Transverse colon (tissue), 4 donors: ENCODE measurements around the gene CHRDL1. TPM values are rescaled to one million over a fixed set of nuclear protein-coding genes. Genes with fewer than 3 reads are reported as not detected.

Experiments
- DNase-seq: peaks from one replicate; pipeline ENCODE4 v3.0.0-alpha.2; 2019
- H3K27ac ChIP-seq, 4 donors: fragments of 200-600 bp; sonication (generic); 2 replicates each; pipeline ENCODE4 v1.5.1; 2016 to 2018; ENCODE audit warnings: inconsistent platforms in 4 of 4
- H3K27me3 ChIP-seq: fragments of 200-600 bp; sonication (generic); 2 replicates; pipeline ENCODE4 v1.5.1; 2017; ENCODE audit warnings: inconsistent platforms
- H3K36me3 ChIP-seq, 4 donors: fragments of 200-600 bp; sonication (generic); 2 replicates each; pipeline ENCODE4 v1.5.1; 2017 to 2019; ENCODE audit warnings: inconsistent platforms in 4 of 4
- H3K4me1 ChIP-seq, 4 donors: fragments of 200-600 bp; sonication (generic); 2 replicates each; pipeline ENCODE4 v1.5.1; 2017 to 2020; ENCODE audit warnings: inconsistent platforms in 4 of 4
- H3K4me3 ChIP-seq, 4 donors: fragments of 200-600 bp; sonication (generic); 1 replicate in 1 of 4; 2 replicates in 3 of 4; pipeline versions ENCODE4 v1.5.1 to v1.6.1; 2017 to 2019; ENCODE audit warnings: inconsistent platforms in 4 of 4
- H3K9me3 ChIP-seq, 2 donors: fragments of 200-600 bp; sonication (generic); 2 replicates each; pipeline ENCODE4 v1.5.1; 2017 to 2019; ENCODE audit warnings: inconsistent platforms in 2 of 2
- EP300 ChIP-seq: sonication (generic); formaldehyde crosslinking; IDR thresholded peaks from one replicate; pipeline ENCODE4 v1.6.1; 2017; ENCODE audit warnings: antibody characterized with exemption, low read depth
- POLR2A ChIP-seq: fragments of 450-650 bp; IDR thresholded peaks from one replicate; pipeline ENCODE4 v1.6.1; 2016; ENCODE audit warnings: antibody characterized with exemption, mild to moderate bottlenecking, moderate library complexity
- POLR2AphosphoS5 ChIP-seq, 3 donors: sonication (generic); formaldehyde crosslinking; IDR thresholded peaks; one replicate each; pipeline ENCODE4 v1.6.1; 2016; ENCODE audit warnings: antibody characterized with exemption in 3 of 3
- WGBS, 2 donors: methylation state at CpG; one replicate each; pipeline ENCODE4 v1.1.5; 2018; ENCODE audit warnings: low coverage in 1 of 2; 5-methylcytosine and 5-hydroxymethylcytosine counted together
- in situ Hi-C, 4 donors: fragments of 200-750 bp; cut with MboI; loops; one replicate each; pipeline versions ENCODE4 v1.15.0 to v1.15.1; 2017; ENCODE audit warnings: low sequenced_read_pairs in 3 of 4, low pct_ligation_motif_present in 1 of 4, low pct_unique_long_range_greater_than_20kb in 1 of 4
- intact Hi-C: fragments of 100-400 bp; cut with DNase I; formaldehyde crosslinking; loops from one replicate; pipeline ENCODE4 v1.15.1; 2023; ENCODE audit warnings: low total_unique reads
- total RNA-seq, 4 donors: library from RNA; depleted of rRNA; stranded (reverse); fragments of >200 nt; gene quantifications; one replicate each; pipeline ENCODE4 v1.1.0, GENCODE V29; 2016
- TF ChIP-seq, protein P1 (sequence below), 5 experiments: fragments of 200-600 bp in 3 of 5; fragments of 450-650 bp in 2 of 5; sonication (generic) in 3 of 5; IDR thresholded peaks; 1 replicate in 2 of 5; 2 replicates in 3 of 5; pipeline ENCODE4 v1.5.1; 2016 to 2017; ENCODE audit warnings: antibody characterized with exemption in 5 of 5, inconsistent platforms in 3 of 5, mild to moderate bottlenecking in 2 of 5, moderate library complexity in 1 of 5

Gene CHRDL1
- total RNA-seq, 4 donors from 2014 or later = 13.5 to 46.4 (median 16.5) TPM

DNA sequence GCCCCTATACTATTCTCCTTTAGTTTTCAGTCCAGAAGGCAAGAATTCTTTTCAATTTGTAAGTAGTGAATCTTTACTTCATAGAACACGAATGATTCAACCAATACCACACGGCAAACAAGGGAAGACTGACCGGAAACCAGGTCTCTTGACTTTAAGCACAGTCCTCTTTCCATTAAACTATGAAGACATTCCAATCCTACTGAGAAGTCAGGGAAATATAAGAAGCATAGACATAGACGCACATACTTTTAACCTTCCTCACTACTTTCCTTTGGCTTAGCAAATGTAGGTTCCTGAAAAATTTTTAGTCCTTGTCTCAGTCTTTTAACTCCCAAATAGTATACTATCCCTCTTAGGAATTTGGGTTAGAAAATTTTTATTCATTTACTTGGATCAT, 9.1 kb downstream of the CHRDL1 start:
- H3K36me3 ChIP-seq = no peaks in the 10 kb centered on the region
- no peak overlapping the region for H3K27ac ChIP-seq
- WGBS, 2 donors = 76 to 83% methylated on average over 4 of the region's 4 CpGs
- H3K9me3 ChIP-seq = no peaks in the 10 kb centered on the region
- H3K4me3 ChIP-seq = no peak overlapping the region
- H3K27me3 ChIP-seq = no peaks in the 10 kb centered on the region
- in situ Hi-C loops = loop anchor here in 1 of 4 donors (25.0 kb wide), 1 partner anchor 99 kb away; no protein-coding TSS in a partner anchor
- no peak for DNase-seq
- intact Hi-C loops = no loop called here
- H3K4me1 ChIP-seq = no peaks in the 10 kb centered on the region
- TF ChIP-seq, protein P1, sequence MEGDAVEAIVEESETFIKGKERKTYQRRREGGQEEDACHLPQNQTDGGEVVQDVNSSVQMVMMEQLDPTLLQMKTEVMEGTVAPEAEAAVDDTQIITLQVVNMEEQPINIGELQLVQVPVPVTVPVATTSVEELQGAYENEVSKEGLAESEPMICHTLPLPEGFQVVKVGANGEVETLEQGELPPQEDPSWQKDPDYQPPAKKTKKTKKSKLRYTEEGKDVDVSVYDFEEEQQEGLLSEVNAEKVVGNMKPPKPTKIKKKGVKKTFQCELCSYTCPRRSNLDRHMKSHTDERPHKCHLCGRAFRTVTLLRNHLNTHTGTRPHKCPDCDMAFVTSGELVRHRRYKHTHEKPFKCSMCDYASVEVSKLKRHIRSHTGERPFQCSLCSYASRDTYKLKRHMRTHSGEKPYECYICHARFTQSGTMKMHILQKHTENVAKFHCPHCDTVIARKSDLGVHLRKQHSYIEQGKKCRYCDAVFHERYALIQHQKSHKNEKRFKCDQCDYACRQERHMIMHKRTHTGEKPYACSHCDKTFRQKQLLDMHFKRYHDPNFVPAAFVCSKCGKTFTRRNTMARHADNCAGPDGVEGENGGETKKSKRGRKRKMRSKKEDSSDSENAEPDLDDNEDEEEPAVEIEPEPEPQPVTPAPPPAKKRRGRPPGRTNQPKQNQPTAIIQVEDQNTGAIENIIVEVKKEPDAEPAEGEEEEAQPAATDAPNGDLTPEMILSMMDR (IDR thresholded peaks at IDR 0.05) = no peak
- TF ChIP-seq POLR2A (no peak), EP300 (no peak), POLR2AphosphoS5 (IDR thresholded peaks at IDR 0.05) (no peak)

DNA sequence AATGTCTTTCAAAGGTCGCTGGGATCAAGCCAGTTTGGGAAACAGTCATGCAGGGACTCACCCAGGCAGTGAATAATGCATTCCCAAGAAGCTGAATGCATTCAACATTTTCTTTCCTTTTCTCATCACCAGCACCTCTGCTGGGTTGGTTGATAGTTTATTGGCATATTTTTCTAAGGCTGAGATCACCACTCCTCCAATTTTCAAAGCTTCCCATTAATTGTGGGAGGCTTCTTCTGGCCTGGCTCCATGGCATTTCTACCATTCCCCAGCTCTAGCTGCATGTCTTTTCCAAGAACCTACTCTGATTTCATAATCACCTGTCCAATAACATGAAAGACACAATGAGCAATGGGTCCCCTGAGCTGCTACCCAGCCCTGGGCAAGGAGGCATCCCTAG, 35.8 kb downstream of the CHRDL1 start:
- no peak overlapping the region for H3K4me3 ChIP-seq
- in situ Hi-C loops = no loop called here
- H3K27me3 ChIP-seq = no peaks in the 10 kb centered on the region
- no peak for TF ChIP-seq EP300
- TF ChIP-seq, protein P1 (IDR thresholded peaks at IDR 0.05) = no peak
- TF ChIP-seq POLR2AphosphoS5 (IDR thresholded peaks at IDR 0.05) = no peak
- TF ChIP-seq POLR2A = no peak
- intact Hi-C loops = no loop called here
- no peaks in the 10 kb centered on the region for H3K36me3 ChIP-seq
- no peak for DNase-seq
- no peak overlapping the region for H3K27ac ChIP-seq
- no peaks in the 10 kb centered on the region for H3K4me1 ChIP-seq
- H3K9me3 ChIP-seq = no peaks in the 10 kb centered on the region
- WGBS, 2 donors = 41 to 71% methylated on average over 1 of the region's 1 CpG

GRCh38 chrX:110758781-110759422, 36.7 kb downstream of the CHRDL1 start:
- Histone ChIP-seq H3K27me3 (no peaks in the 10 kb centered on the region), H3K4me3 (no peak overlapping the region), H3K27ac (no peak overlapping the region), H3K9me3 (no peaks in the 10 kb centered on the region), H3K36me3 (no peaks in the 10 kb centered on the region), H3K4me1 (no peaks in the 10 kb centered on the region)
- WGBS, 2 donors = 55% methylated on average over 7 of the region's 7 CpGs; no CpG with 5 or more reads in 1 of the 2 donors
- intact Hi-C loops = no loop called here
- in situ Hi-C loops = no loop called here
- DNase-seq = no peak
- TF ChIP-seq, protein P1 (IDR thresholded peaks at IDR 0.05) = no peak
- TF ChIP-seq POLR2AphosphoS5 (IDR thresholded peaks at IDR 0.05) (no peak), EP300 (no peak), POLR2A (no peak)

- 75% methylated on average over 3 of the region's 3 CpGs; no CpG with 5 or more reads in 1 of the 2 donors for WGBS, 2 donors
- no peaks in the 10 kb centered on the region for H3K4me1 ChIP-seq
- intact Hi-C loops = no loop called here
- no peak for DNase-seq
- no peak overlapping the region for H3K27ac ChIP-seq
- no peaks in the 10 kb centered on the region for H3K36me3 ChIP-seq
- in situ Hi-C loops = no loop called here
- no peaks in the 10 kb centered on the region for H3K9me3 ChIP-seq
- H3K27me3 ChIP-seq = no peaks in the 10 kb centered on the region
- no peak for TF ChIP-seq EP300
- TF ChIP-seq POLR2A = no peak
- no peak for TF ChIP-seq POLR2AphosphoS5 (IDR thresholded peaks at IDR 0.05)
- TF ChIP-seq, protein P1 (IDR thresholded peaks at IDR 0.05) = no peak
- no peak overlapping the region for H3K4me3 ChIP-seq
These were observed 40.0 kb downstream of the CHRDL1 start for GRCh38 chrX:110755611-110756010.
